ENCODE data around the gene KIF16B. TPM values are rescaled to one million over a fixed set of nuclear protein-coding genes. Genes with fewer than 3 reads are reported as not detected.

The KIF16B gene
- total and polyA plus RNA-seq, 2 of the 13 experiments (the other 11 are each of a cell fraction or from before 2014, with no cell fraction given): 6.9 to 18.0 TPM

DNA sequence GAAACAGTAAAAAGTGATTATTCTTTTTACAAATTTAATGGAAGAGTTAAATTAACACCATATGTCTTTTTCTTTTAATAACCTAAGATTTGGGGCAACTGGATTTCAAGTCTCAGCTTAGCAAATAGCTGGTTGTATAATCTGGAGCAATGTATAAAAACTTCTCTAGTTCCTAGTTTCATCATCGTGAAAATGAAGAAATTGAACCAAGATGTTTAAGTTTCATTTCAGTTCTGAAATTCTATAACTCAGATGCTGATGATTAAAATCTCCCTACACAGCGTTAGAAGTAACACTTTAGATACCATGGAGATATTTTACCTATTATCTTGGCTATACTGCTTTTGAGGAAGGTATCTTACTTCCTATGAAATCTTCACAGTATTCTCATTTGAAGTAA lies 252.0 kb downstream of the KIF16B start (continued):
- TF ChIP-seq FOXJ3 (CRISPR knock-in tag; IDR thresholded peaks at IDR 0.05; ENCODE audit: borderline replicate concordance): no peak

DNA sequence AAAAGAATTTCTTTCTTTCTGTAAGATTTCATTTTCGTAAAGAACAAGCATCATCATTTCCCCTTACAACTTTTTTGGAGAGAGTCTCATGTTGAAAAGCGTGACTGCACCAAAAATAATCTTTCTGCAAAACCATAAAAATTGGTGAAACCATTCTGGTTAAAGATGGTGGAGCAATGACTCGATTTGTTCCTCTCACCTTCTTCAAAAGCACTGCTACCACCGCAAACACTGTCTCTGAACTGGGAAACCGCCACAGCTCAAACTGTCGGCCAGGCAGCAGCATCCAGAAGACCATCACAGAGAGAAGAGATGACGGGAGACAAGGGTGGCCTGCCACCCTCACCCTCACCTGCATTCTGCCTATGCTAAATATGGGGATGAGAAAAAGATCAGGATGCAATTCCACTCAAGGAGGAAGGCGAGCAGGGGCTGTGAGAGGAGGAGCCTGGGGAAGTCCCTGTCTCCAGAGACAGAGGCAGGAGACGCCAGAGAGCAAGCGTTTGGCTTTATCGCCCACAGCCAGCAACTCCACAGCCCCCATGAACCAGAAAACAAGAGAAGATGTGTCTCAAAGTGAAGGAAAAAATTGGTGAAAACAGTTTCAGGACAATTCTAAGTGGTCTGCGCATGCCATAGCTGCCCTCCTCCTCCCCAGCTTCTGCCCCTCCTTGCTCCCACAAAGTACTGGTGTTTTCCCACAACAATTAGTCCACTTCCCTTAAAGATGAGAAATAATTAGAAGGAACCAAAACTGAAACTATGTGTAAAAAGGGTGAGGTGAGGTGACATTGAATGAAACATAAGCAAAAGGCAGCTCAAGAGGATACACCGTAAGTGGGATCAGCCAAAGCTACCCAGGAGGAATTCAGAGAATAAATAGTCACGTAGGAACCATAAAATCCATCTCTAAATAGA lies 255.5 kb downstream of the KIF16B start:
- Histone ChIP-seq H3K9me3 (ENCODE audit: low read length) (no peaks in the 10 kb centered on the region), H3K4me2 (ENCODE audit: low read depth, low read length) (no peak overlapping the region), H4K20me1 (ENCODE audit: insufficient read depth, low read length) (no peaks in the 10 kb centered on the region), H3K4me3 (replicated peaks in 1 of 3; ENCODE audit: insufficient read depth in 1 of 3, low read depth in 2 of 3, low read length in 3 of 3) (no peak overlapping the region), H2AFZ (ENCODE audit: low read length) (no peak overlapping the region), H3K79me2 (ENCODE audit: insufficient read depth, low read length) (no peaks in the 10 kb centered on the region), H3K27me3 (ENCODE audit: control insufficient read depth in 1 of 2, insufficient read depth in 2 of 2, low read length in 2 of 2) (no peaks in the 10 kb centered on the region), H3K4me1 (ENCODE audit: insufficient read depth, low read length) (no peaks in the 10 kb centered on the region), H3K36me3 (replicated peaks in 1 of 2; ENCODE audit: control insufficient read depth in 1 of 2, insufficient read depth in 2 of 2, low read length in 2 of 2) (peaks cover 0 to 5% of the 10 kb centered on the region in 2 experiments; a peak in 1 of 5 replicates), H3K27ac (ENCODE audit: extremely low read length, insufficient read depth, low read length) (no peak overlapping the region), H3K9ac (ENCODE audit: insufficient read depth, low read depth, low read length) (no peak overlapping the region)
- TF ChIP-seq SKI (IDR thresholded peaks at IDR 0.05; ENCODE audit: partially characterized antibody): no peak
- TF ChIP-seq TEF (CRISPR knock-in tag; IDR thresholded peaks at IDR 0.05): no peak
- TF ChIP-seq GATA4 (IDR thresholded peaks at IDR 0.05; ENCODE audit: borderline replicate concordance, low read depth): no peak
- no peak for TF ChIP-seq KLF15 (CRISPR knock-in tag; IDR thresholded peaks at IDR 0.05; ENCODE audit: borderline replicate concordance)
- TF ChIP-seq ZNF547 (CRISPR knock-in tag; IDR thresholded peaks at IDR 0.05): no peak
- no peak for TF ChIP-seq CENPBD1 (CRISPR knock-in tag; IDR thresholded peaks at IDR 0.05; ENCODE audit: borderline replicate concordance, low read depth)
- no peak for TF ChIP-seq ZNF776 (CRISPR knock-in tag; IDR thresholded peaks at IDR 0.05)
- no peak for TF ChIP-seq PHF20 (CRISPR knock-in tag; IDR thresholded peaks at IDR 0.05)
- no peak for TF ChIP-seq ZNF253 (CRISPR knock-in tag; IDR thresholded peaks at IDR 0.05; ENCODE audit: borderline replicate concordance)
- no peak for TF ChIP-seq DMTF1 (CRISPR knock-in tag; IDR thresholded peaks at IDR 0.05)
- no peak for TF ChIP-seq MTA3 (CRISPR knock-in tag; IDR thresholded peaks at IDR 0.05)
- TF ChIP-seq ZFP37 (CRISPR knock-in tag; IDR thresholded peaks at IDR 0.05; ENCODE audit: borderline replicate concordance): no peak
- no peak for TF ChIP-seq ZNF160 (CRISPR knock-in tag; IDR thresholded peaks at IDR 0.05)
- POLR2A ChIA-PET: no interaction called here
- ATAC-seq (no peak), FAIRE-seq (no peak), DNase-seq (ENCODE audit: low spot score) (no peak)
- in situ Hi-C loops (cut with HindIII; ENCODE audit: extremely low pct_ligation_motif_present, low pct_unique_long_range_greater_than_20kb) (no loop called here), intact Hi-C loops (cut with micrococcal nuclease; ENCODE audit: unreplicated experiment) (no loop called here)
- 93% methylated on average over 14 of the region's 14 CpGs for WGBS (ENCODE audit: low lambda C conversion rate)
- CTCF ChIA-PET (ENCODE audit: low intra/inter-chr PET ratio, low total read pairs): no interaction called here
- no TSS peak for BruUV-seq (replicated peaks)
